Measurements from ENCODE around the gene JAZF1.

The JAZF1 gene

DNA sequence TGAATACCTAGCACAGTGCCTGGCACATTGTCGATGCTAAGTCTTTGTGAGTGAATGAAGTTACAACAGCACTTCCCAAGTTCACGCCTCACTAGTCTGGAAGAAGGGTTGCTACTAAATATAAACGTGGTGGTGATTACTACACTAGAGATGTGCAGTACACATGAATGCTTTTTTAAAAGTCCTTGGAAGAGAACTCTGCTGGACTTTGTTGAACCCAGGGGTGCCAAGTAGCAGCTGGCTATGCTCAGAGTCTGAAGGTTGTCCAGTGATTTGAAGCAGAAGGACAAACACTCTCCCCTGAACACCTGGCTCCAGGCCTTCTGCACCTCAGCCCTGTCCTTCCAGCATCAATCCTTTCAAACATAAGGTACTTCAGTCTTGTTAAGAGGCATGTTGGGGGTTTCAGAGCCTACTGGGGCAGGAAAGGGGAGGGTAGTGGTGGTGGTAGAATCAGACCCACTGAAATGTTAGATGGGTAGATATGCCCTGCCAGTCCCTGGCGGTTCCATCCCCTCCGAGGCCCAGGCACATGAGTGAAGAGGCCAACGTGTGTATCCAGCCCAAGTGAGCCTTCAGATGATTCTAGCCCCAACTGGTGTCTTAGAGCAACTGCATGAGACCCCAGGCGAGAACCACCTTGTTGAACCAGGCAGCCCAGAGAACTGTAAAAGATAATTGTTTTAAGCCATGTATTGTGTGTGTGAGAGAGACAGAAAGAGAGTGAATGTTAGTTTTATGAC lies 346.2 kb downstream of the JAZF1 start:
- TF ChIP-seq TAF1 (IDR thresholded peaks at IDR 0.05; ENCODE audit: borderline replicate concordance, insufficient read depth, low read length) (no peak), SIN3A (IDR thresholded peaks at IDR 0.05; ENCODE audit: borderline replicate concordance, insufficient read depth, low read length) (no peak), POLR2AphosphoS5 (IDR thresholded peaks at IDR 0.05; ENCODE audit: low read depth, low read length) (no peak), FOXP2 (optimal IDR thresholded peaks at IDR 0.05; ENCODE audit: borderline replicate concordance, extremely low read depth, extremely low read length, insufficient read depth) (no peak)
- TF ChIP-seq, protein P1, sequence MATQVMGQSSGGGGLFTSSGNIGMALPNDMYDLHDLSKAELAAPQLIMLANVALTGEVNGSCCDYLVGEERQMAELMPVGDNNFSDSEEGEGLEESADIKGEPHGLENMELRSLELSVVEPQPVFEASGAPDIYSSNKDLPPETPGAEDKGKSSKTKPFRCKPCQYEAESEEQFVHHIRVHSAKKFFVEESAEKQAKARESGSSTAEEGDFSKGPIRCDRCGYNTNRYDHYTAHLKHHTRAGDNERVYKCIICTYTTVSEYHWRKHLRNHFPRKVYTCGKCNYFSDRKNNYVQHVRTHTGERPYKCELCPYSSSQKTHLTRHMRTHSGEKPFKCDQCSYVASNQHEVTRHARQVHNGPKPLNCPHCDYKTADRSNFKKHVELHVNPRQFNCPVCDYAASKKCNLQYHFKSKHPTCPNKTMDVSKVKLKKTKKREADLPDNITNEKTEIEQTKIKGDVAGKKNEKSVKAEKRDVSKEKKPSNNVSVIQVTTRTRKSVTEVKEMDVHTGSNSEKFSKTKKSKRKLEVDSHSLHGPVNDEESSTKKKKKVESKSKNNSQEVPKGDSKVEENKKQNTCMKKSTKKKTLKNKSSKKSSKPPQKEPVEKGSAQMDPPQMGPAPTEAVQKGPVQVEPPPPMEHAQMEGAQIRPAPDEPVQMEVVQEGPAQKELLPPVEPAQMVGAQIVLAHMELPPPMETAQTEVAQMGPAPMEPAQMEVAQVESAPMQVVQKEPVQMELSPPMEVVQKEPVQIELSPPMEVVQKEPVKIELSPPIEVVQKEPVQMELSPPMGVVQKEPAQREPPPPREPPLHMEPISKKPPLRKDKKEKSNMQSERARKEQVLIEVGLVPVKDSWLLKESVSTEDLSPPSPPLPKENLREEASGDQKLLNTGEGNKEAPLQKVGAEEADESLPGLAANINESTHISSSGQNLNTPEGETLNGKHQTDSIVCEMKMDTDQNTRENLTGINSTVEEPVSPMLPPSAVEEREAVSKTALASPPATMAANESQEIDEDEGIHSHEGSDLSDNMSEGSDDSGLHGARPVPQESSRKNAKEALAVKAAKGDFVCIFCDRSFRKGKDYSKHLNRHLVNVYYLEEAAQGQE (IDR thresholded peaks at IDR 0.05; ENCODE audit: insufficient read depth in 1 of 2, low read depth in 2 of 2, low read length in 2 of 2): no peak

GRCh38 chr7:27826357-27826756 lies 354.2 kb downstream of the JAZF1 start:
- TF ChIP-seq, protein P1 (IDR thresholded peaks at IDR 0.05; ENCODE audit: insufficient read depth in 1 of 2, low read depth in 2 of 2, low read length in 2 of 2): no peak
- TF ChIP-seq TAF1 (IDR thresholded peaks at IDR 0.05; ENCODE audit: borderline replicate concordance, insufficient read depth, low read length): no peak
- TF ChIP-seq POLR2AphosphoS5 (IDR thresholded peaks at IDR 0.05; ENCODE audit: low read depth, low read length): no peak
- no peak for TF ChIP-seq SIN3A (IDR thresholded peaks at IDR 0.05; ENCODE audit: borderline replicate concordance, insufficient read depth, low read length)
- TF ChIP-seq FOXP2 (optimal IDR thresholded peaks at IDR 0.05; ENCODE audit: borderline replicate concordance, extremely low read depth, extremely low read length, insufficient read depth): no peak

GRCh38 chr7:27825891-27826290 lies 354.7 kb downstream of the JAZF1 start:
- no peak for TF ChIP-seq TAF1 (IDR thresholded peaks at IDR 0.05; ENCODE audit: borderline replicate concordance, insufficient read depth, low read length)
- TF ChIP-seq, protein P1 (IDR thresholded peaks at IDR 0.05; ENCODE audit: insufficient read depth in 1 of 2, low read depth in 2 of 2, low read length in 2 of 2): no peak
- no peak for TF ChIP-seq SIN3A (IDR thresholded peaks at IDR 0.05; ENCODE audit: borderline replicate concordance, insufficient read depth, low read length)
- TF ChIP-seq FOXP2 (optimal IDR thresholded peaks at IDR 0.05; ENCODE audit: borderline replicate concordance, extremely low read depth, extremely low read length, insufficient read depth): no peak

DNA sequence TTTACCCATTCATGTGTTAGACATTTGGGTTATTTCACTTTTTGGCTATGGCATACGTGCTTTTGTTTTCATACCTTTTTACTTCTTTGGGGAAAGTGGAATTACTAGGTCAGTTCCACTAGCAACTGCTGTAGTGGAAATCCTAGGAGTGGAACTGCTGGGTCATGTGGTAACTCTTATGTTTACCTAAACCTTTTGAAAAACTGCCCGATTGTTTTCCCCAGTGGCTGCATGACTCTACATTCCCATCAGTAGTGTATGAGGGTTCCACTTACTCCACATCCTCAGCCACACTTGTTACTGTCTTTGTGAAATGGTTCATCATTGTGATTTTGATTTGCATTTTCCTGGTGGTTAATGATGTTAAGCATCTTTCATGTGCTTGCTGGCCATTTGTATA lies 358.4 kb downstream of the JAZF1 start:
- no peak for TF ChIP-seq SIN3A (IDR thresholded peaks at IDR 0.05; ENCODE audit: borderline replicate concordance, insufficient read depth, low read length)
- no peak for TF ChIP-seq TAF1 (IDR thresholded peaks at IDR 0.05; ENCODE audit: borderline replicate concordance, insufficient read depth, low read length)
- TF ChIP-seq, protein P1 (IDR thresholded peaks at IDR 0.05; ENCODE audit: insufficient read depth in 1 of 2, low read depth in 2 of 2, low read length in 2 of 2): no peak

DNA sequence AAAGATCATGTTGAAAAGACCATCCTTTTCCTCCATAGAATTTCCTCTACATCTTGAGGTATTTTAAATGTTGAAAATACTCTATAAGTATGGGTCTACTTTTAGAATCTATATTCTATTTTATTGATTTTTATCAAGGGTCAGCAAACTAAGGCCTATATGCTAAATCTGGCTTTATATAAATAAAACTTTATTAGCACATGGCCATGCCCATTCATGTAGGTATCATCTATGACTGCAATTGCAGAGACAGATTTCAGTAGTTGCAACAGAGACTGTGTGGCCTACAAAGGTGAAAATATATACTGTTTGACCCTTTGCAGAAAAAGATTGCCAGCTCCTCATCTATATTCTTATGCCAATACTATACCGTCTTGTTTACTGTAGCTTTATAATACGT lies 367.9 kb downstream of the JAZF1 start:
- TF ChIP-seq FOXP2 (optimal IDR thresholded peaks at IDR 0.05; ENCODE audit: borderline replicate concordance, extremely low read depth, extremely low read length, insufficient read depth) (no peak), POLR2AphosphoS5 (IDR thresholded peaks at IDR 0.05; ENCODE audit: low read depth, low read length) (no peak), TAF1 (IDR thresholded peaks at IDR 0.05; ENCODE audit: borderline replicate concordance, insufficient read depth, low read length) (no peak), SIN3A (IDR thresholded peaks at IDR 0.05; ENCODE audit: borderline replicate concordance, insufficient read depth, low read length) (no peak)
- TF ChIP-seq, protein P1 (IDR thresholded peaks at IDR 0.05; ENCODE audit: insufficient read depth in 1 of 2, low read depth in 2 of 2, low read length in 2 of 2): no peak
